K562 (cell line): ENCODE data around the gene MINDY4. TPM values are rescaled to one million over a fixed set of nuclear protein-coding genes. Genes with fewer than 3 reads are reported as not detected.

ENCODE experiments used
- ATAC-seq: fragments of 200-7000 bp; cut with Tn5 transposase; 3 replicates; pipeline ENCODE4 v1.9.1; 2020; ENCODE audit warnings: moderate library complexity
- BruUV-seq: library from RNA; stranded (reverse); fragments of 400-500 nt; replicated peaks from 2 replicates; lab custom pipeline; 2021; lab: Mats Ljungman, UMichigan
- CTCF ChIA-PET: fragments of 300-600 bp; formaldehyde crosslinking; extraction: SDS; loops from one replicate; lab custom pipeline; 2021; ENCODE audit warnings: low intra/inter-chr PET ratio; lab: Yijun Ruan, JAX
- POLR2A ChIA-PET: fragments of 300-600, 350-650 bp; sonication (Branson Sonifier 250); formaldehyde crosslinking; extraction: SDS; loops from one replicate; lab custom pipeline; 2021; ENCODE audit warnings: antibody characterized with exemption, inconsistent platforms; lab: Yijun Ruan, JAX
- DNase-seq, 4 experiments: peaks; one replicate each; pipeline versions ENCODE4 v3.0.0 to v3.0.0-alpha.2; 2011 to 2018; ENCODE audit warnings: low spot score in 3 of 4, mixed read lengths in 3 of 4; ENCODE audit errors: extremely low read depth in 1 of 4
- FAIRE-seq: peaks from 2 replicates; lab custom pipeline; 2011; peaks lifted over from hg19 to GRCh38; lab: Jason Lieb, UNC
- H2AFZ ChIP-seq: 2 replicates; pipeline ENCODE4 v1.6.0; 2011; ENCODE audit warnings: low read depth, low read length, control low read depth, inconsistent platforms
- H3K27ac ChIP-seq: fragments of 200-600 bp; 3 replicates; pipeline ENCODE4 v1.8.0; 2011; ENCODE audit warnings: low read depth, mild to moderate bottlenecking, control low read depth, inconsistent platforms, low read length, moderate library complexity, mixed read lengths; ENCODE audit errors: extremely low read depth
- H3K27me3 ChIP-seq, 2 experiments: fragments of 300-600 bp in 1 of 2; 2 replicates in 1 of 2; 3 replicates in 1 of 2; pipeline versions ENCODE4 v1.6.0 to v1.8.0; 2011; ENCODE audit warnings: inconsistent platforms in 2 of 2, low read length in 2 of 2, mild to moderate bottlenecking in 1 of 2, mixed read lengths in 1 of 2, moderate library complexity in 1 of 2; ENCODE audit not compliant: control insufficient read depth in 2 of 2, insufficient read depth in 2 of 2
- H3K36me3 ChIP-seq: fragments of 300-600 bp; 3 replicates; pipeline ENCODE4 v1.8.0; 2011; ENCODE audit warnings: mild to moderate bottlenecking, low read length, inconsistent platforms; ENCODE audit not compliant: control insufficient read depth, insufficient read depth
- H3K4me1 ChIP-seq, 2 experiments: fragments of 200-600 bp in 1 of 2; replicated peaks in 1 of 2; 2 replicates in 1 of 2; 3 replicates in 1 of 2; pipeline versions ENCODE4 v1.5.1 to v1.8.0; 2011; ENCODE audit warnings: inconsistent platforms in 2 of 2, low read length in 2 of 2, mild to moderate bottlenecking in 1 of 2, mixed read lengths in 1 of 2, moderate library complexity in 1 of 2; ENCODE audit not compliant: control insufficient read depth in 2 of 2, insufficient read depth in 2 of 2
- H3K4me2 ChIP-seq: 2 replicates; pipeline ENCODE4 v1.6.1; 2011; ENCODE audit warnings: low read length, control low read depth, inconsistent platforms, mixed read lengths; ENCODE audit not compliant: insufficient read depth
- H3K4me3 ChIP-seq: fragments of 200-600 bp; sonication (generic), shearing (Covaris generic); 2 replicates; pipeline ENCODE4 v1.5.1; 2016; ENCODE audit warnings: control low read depth, inconsistent platforms
- H3K79me2 ChIP-seq: fragments of 200-600 bp; 3 replicates; pipeline ENCODE4 v1.8.0; 2011; ENCODE audit warnings: low read length, inconsistent platforms; ENCODE audit not compliant: control insufficient read depth, insufficient read depth
- H3K9ac ChIP-seq, 2 experiments: 2 replicates each; pipeline versions ENCODE4 v1.6.0 to v1.6.1; 2011; ENCODE audit warnings: low read depth in 2 of 2, low read length in 2 of 2, control low read depth in 1 of 2, inconsistent platforms in 1 of 2, mild to moderate bottlenecking in 1 of 2, mixed read lengths in 1 of 2; ENCODE audit not compliant: insufficient read depth in 1 of 2
- H3K9me1 ChIP-seq: one replicate; pipeline ENCODE4 v1.6.0; 2011; ENCODE audit warnings: inconsistent platforms, mild to moderate bottlenecking, low read length, moderate library complexity; ENCODE audit not compliant: control insufficient read depth, insufficient read depth
- H3K9me3 ChIP-seq: replicated peaks from 2 replicates; pipeline ENCODE4 v1.5.1; 2011; ENCODE audit warnings: low read depth, low read length, inconsistent platforms; ENCODE audit not compliant: control insufficient read depth, insufficient read depth
- H4K20me1 ChIP-seq: replicated peaks from 2 replicates; pipeline ENCODE4 v1.6.1; 2011; ENCODE audit warnings: low read length, inconsistent platforms, mixed read lengths; ENCODE audit not compliant: control insufficient read depth, insufficient read depth
- ATF7 ChIP-seq: fragments of 450-650 bp; IDR thresholded peaks from 2 replicates; pipeline ENCODE4 v1.7.1; 2014; ENCODE audit warnings: mild to moderate bottlenecking, moderate library complexity
- JUN ChIP-seq, 2 experiments: sonication (generic) in 1 of 2; formaldehyde crosslinking in 1 of 2; IDR thresholded peaks; 2 replicates each; pipeline versions ENCODE4 v1.6.1 to v1.8.0; 2012 to 2022; ENCODE audit warnings: borderline replicate concordance in 2 of 2, mild to moderate bottlenecking in 2 of 2, improper control_type of control experiment in 1 of 2, low read depth in 1 of 2, low read length in 1 of 2, missing genetic modification reagents in 1 of 2
- NFATC3 ChIP-seq: fragments of 450-650 bp; IDR thresholded peaks from 2 replicates; pipeline ENCODE4 v1.6.1; 2017; ENCODE audit warnings: mild to moderate bottlenecking
- RBFOX2 ChIP-seq: fragments of 200-400 bp; formaldehyde crosslinking; IDR thresholded peaks from 2 replicates; pipeline ENCODE4 v1.6.1; 2017; ENCODE audit warnings: low read depth, mild to moderate bottlenecking, low read length, moderate library complexity
- RBM39 ChIP-seq: fragments of 200-400 bp; formaldehyde crosslinking; optimal IDR thresholded peaks from 2 replicates; pipeline ENCODE3; 2018; ENCODE audit warnings: low read depth, low read length
- XRCC5 ChIP-seq: fragments of 200-400 bp; formaldehyde crosslinking; IDR thresholded peaks from 2 replicates; pipeline ENCODE4 v1.6.1; 2017; ENCODE audit warnings: low read depth, mild to moderate bottlenecking, low read length
- ZBTB1 ChIP-seq: sonication (generic); formaldehyde crosslinking; IDR thresholded peaks from 2 replicates; pipeline ENCODE4 v1.8.1; 2023; ENCODE audit warnings: missing genetic modification reagents, low read depth, mild to moderate bottlenecking, borderline replicate concordance
- ZNF175 ChIP-seq: fragments of 200-800 bp; sonication (Bioruptor generic); IDR thresholded peaks from 2 replicates; pipeline ENCODE4 v1.6.1; 2016; ENCODE audit warnings: low read depth, mild to moderate bottlenecking, missing genetic modification characterization, missing compliant biosample characterization
- ZNF830 ChIP-seq: fragments of 250-450 bp; sonication (Bioruptor Pico); IDR thresholded peaks from 2 replicates; pipeline ENCODE4 v1.5.0; 2021; ENCODE audit warnings: mild to moderate bottlenecking
- WGBS: fragments of 100-300 bp; shearing (Covaris generic); methylation state at CpG from one replicate; pipeline ENCODE4 v1.1.6; 2016; ENCODE audit warnings: low coverage, mixed read lengths; ENCODE audit not compliant: insufficient coverage; ENCODE audit errors: missing lambda C conversion rate; 5-methylcytosine and 5-hydroxymethylcytosine counted together
- in situ Hi-C: fragments of 300-500 bp; cut with MboI; formaldehyde crosslinking; loops from 4 replicates; pipeline ENCODE4 v1.15.0; 2018; ENCODE audit warnings: inconsistent platforms, mixed read lengths
- intact Hi-C: fragments of 100-400 bp; cut with micrococcal nuclease; formaldehyde crosslinking; loops from 2 replicates; pipeline ENCODE4 v1.14.2; 2022
- polyA plus RNA-seq, 8 experiments: library from polyadenylated mRNA; depleted of rRNA in 4 of 8; stranded (reverse) in 5 of 8; unstranded in 3 of 8; fragments of >200 nt; fragmentation: Nextera tagmentation in 2 of 8; fragmentation: Illumina TruSeq in 1 of 8; extraction: Ambion mirVana in 2 of 8; extraction: Trizol in 1 of 8; gene quantifications; 2 replicates each; pipeline versions ENCODE4 v1.2.1 to v1.2.3, GENCODE V29; 2011 to 2014; ENCODE audit warnings: inconsistent platforms in 1 of 8, missing spikeins in 1 of 8
- total RNA-seq, 7 experiments: library from RNA; depleted of rRNA in 6 of 7; stranded (reverse); fragments of >200 nt in 6 of 7; fragmentation: Illumina TruSeq in 2 of 7; extraction: Trizol in 2 of 7; gene quantifications; 2 replicates each; pipeline versions ENCODE4 v1.2.1 to v1.2.3, GENCODE V29; 2011 to 2021; ENCODE audit warnings: low replicate concordance in 1 of 7
- TF ChIP-seq, protein P1 (sequence below): fragments of 200-600 bp; sonication (generic); IDR thresholded peaks from one replicate; pipeline ENCODE4 v1.6.1; 2012; ENCODE audit warnings: mild to moderate bottlenecking, low read depth, low read length, inconsistent platforms

The MINDY4 gene
- total and polyA plus RNA-seq, 9 of the 15 experiments (the other 6 are each of a cell fraction or from before 2014, with no cell fraction given) = 2.1 to 16.7 (median 11.0) TPM

DNA sequence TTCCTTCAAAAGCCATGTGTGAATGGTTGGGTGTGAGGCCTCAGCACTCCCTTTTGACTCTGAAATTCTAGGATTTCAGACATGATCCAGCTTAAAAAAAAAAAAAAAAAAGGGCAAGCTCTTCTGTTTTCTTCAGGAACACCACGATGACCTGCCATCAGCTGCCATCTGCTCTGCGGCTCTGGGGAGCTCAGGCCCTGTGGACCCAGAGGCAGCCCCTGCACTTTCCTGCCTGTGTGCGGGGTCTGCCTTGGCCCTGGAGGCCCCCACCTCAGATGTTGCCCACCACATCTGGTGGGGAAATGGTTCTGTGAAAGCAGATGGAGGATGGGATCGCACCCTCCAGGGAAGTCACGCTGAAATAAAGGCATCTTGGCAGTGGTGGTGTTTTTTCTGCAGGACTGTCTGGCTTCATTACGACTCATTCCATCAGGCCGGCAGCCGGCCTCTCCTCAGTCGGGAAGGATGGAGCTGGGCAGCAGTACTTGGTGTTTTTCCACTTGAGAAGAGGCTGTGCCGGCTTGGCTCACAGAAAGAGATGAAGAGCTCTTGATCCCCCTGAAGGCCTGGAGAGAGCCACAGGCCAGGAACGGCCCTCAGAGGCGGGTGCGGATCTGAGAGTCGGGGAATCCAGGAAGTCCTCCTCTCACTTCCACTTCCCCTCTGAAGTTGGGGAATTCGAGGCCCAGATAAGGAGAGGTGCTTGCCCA is 74.4 kb downstream of the MINDY4 start:
- no peak overlapping the region for H3K9ac ChIP-seq
- no peaks in the 10 kb centered on the region for H4K20me1 ChIP-seq
- ChIA-PET CTCF (no interaction called here), POLR2A (interaction anchor here (1.2 to 1.4 kb wide), 2 partner anchors 9 kb away, joined by 3 to 6 read pairs; no protein-coding TSS in a partner anchor)
- H2AFZ ChIP-seq = no peak overlapping the region
- H3K27me3 ChIP-seq = no peaks in the 10 kb centered on the region
- no peaks in the 10 kb centered on the region for H3K9me3 ChIP-seq
- WGBS = 56% methylated on average over 13 of the region's 15 CpGs
- no peak overlapping the region for H3K4me3 ChIP-seq
- no peak for DNase-seq
- no peak for FAIRE-seq
- H3K9me1 ChIP-seq = no peaks in the 10 kb centered on the region
- H3K27ac ChIP-seq = no peak overlapping the region
- H3K79me2 ChIP-seq = no peaks in the 10 kb centered on the region
- BruUV-seq = no TSS peak
- peaks cover 0 to 14% of the 10 kb centered on the region in 2 experiments; a peak in 2 of 5 replicates for H3K4me1 ChIP-seq
- ATAC-seq = no peak
- in situ Hi-C loops = no loop called here
- intact Hi-C loops = no loop called here
- no peak overlapping the region for H3K4me2 ChIP-seq
- 0 out of 3 replicates have a peak, but pooled peaks cover 7% of the 10 kb centered on the region for H3K36me3 ChIP-seq
- TF ChIP-seq RBM39 (no peak), ZNF175 (CRISPR knock-in tag) (no peak), ZBTB1 (no peak), RBFOX2 (no peak), JUN (IDR thresholded peaks at IDR 0.05; ENCODE audit: borderline replicate concordance, low read depth, low read length) (no peak), JUN (CRISPR knock-in tag; IDR thresholded peaks at IDR 0.05; ENCODE audit: borderline replicate concordance) (no peak), XRCC5 (no peak), ZNF830 (CRISPR knock-in tag) (no peak), ATF7 (no peak), NFATC3 (no peak)
- TF ChIP-seq, protein P1, sequence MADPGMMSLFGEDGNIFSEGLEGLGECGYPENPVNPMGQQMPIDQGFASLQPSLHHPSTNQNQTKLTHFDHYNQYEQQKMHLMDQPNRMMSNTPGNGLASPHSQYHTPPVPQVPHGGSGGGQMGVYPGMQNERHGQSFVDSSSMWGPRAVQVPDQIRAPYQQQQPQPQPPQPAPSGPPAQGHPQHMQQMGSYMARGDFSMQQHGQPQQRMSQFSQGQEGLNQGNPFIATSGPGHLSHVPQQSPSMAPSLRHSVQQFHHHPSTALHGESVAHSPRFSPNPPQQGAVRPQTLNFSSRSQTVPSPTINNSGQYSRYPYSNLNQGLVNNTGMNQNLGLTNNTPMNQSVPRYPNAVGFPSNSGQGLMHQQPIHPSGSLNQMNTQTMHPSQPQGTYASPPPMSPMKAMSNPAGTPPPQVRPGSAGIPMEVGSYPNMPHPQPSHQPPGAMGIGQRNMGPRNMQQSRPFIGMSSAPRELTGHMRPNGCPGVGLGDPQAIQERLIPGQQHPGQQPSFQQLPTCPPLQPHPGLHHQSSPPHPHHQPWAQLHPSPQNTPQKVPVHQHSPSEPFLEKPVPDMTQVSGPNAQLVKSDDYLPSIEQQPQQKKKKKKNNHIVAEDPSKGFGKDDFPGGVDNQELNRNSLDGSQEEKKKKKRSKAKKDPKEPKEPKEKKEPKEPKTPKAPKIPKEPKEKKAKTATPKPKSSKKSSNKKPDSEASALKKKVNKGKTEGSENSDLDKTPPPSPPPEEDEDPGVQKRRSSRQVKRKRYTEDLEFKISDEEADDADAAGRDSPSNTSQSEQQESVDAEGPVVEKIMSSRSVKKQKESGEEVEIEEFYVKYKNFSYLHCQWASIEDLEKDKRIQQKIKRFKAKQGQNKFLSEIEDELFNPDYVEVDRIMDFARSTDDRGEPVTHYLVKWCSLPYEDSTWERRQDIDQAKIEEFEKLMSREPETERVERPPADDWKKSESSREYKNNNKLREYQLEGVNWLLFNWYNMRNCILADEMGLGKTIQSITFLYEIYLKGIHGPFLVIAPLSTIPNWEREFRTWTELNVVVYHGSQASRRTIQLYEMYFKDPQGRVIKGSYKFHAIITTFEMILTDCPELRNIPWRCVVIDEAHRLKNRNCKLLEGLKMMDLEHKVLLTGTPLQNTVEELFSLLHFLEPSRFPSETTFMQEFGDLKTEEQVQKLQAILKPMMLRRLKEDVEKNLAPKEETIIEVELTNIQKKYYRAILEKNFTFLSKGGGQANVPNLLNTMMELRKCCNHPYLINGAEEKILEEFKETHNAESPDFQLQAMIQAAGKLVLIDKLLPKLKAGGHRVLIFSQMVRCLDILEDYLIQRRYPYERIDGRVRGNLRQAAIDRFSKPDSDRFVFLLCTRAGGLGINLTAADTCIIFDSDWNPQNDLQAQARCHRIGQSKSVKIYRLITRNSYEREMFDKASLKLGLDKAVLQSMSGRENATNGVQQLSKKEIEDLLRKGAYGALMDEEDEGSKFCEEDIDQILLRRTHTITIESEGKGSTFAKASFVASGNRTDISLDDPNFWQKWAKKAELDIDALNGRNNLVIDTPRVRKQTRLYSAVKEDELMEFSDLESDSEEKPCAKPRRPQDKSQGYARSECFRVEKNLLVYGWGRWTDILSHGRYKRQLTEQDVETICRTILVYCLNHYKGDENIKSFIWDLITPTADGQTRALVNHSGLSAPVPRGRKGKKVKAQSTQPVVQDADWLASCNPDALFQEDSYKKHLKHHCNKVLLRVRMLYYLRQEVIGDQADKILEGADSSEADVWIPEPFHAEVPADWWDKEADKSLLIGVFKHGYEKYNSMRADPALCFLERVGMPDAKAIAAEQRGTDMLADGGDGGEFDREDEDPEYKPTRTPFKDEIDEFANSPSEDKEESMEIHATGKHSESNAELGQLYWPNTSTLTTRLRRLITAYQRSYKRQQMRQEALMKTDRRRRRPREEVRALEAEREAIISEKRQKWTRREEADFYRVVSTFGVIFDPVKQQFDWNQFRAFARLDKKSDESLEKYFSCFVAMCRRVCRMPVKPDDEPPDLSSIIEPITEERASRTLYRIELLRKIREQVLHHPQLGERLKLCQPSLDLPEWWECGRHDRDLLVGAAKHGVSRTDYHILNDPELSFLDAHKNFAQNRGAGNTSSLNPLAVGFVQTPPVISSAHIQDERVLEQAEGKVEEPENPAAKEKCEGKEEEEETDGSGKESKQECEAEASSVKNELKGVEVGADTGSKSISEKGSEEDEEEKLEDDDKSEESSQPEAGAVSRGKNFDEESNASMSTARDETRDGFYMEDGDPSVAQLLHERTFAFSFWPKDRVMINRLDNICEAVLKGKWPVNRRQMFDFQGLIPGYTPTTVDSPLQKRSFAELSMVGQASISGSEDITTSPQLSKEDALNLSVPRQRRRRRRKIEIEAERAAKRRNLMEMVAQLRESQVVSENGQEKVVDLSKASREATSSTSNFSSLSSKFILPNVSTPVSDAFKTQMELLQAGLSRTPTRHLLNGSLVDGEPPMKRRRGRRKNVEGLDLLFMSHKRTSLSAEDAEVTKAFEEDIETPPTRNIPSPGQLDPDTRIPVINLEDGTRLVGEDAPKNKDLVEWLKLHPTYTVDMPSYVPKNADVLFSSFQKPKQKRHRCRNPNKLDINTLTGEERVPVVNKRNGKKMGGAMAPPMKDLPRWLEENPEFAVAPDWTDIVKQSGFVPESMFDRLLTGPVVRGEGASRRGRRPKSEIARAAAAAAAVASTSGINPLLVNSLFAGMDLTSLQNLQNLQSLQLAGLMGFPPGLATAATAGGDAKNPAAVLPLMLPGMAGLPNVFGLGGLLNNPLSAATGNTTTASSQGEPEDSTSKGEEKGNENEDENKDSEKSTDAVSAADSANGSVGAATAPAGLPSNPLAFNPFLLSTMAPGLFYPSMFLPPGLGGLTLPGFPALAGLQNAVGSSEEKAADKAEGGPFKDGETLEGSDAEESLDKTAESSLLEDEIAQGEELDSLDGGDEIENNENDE = no peak
